CD4-positive, alpha-beta T cell (primary cell): ENCODE measurements around the gene KCNIP4. TPM values are rescaled to one million over a fixed set of nuclear protein-coding genes. Genes with fewer than 3 reads are reported as not detected.

Experiments used
- ATAC-seq: fragments of 200-7000 bp; cut with Tn5 transposase; one replicate; pipeline ENCODE4 v1.10.0; 2022; ENCODE audit warnings: mild to moderate bottlenecking; ENCODE audit not compliant: poor library complexity
- CTCF ChIA-PET: fragments of 350-600 bp; sonication (Branson Sonifier 250); formaldehyde crosslinking; loops from one replicate; lab custom pipeline; 2021; ENCODE audit warnings: antibody characterized with exemption, inconsistent platforms; lab: Charles Lee
- POLR2A ChIA-PET: fragments of 350-600 bp; sonication (Branson Sonifier 250); formaldehyde crosslinking; loops from one replicate; lab custom pipeline; 2021; ENCODE audit warnings: antibody characterized with exemption, inconsistent platforms; lab: Charles Lee
- DNase-seq, 14 experiments: peaks; one replicate each; pipeline ENCODE4 v3.0.0-alpha.2; 2013 to 2020; ENCODE audit warnings: mixed read lengths in 2 of 14
- H3K27ac ChIP-seq, 2 donors: one replicate each; pipeline versions ENCODE4 v1.5.1 to v1.7.0; 2013; ENCODE audit warnings: low read length in 2 of 2, low read depth in 1 of 2, mild to moderate bottlenecking in 1 of 2
- H3K27me3 ChIP-seq, 2 experiments: 1 replicate in 1 of 2; 2 replicates in 1 of 2; pipeline versions ENCODE4 v1.6.1 to v1.7.0; 2013; ENCODE audit warnings: low read length in 2 of 2, control low read depth in 1 of 2, mild to moderate bottlenecking in 1 of 2, moderate library complexity in 1 of 2; ENCODE audit not compliant: insufficient read depth in 2 of 2, control insufficient read depth in 1 of 2
- H3K36me3 ChIP-seq: one replicate; pipeline ENCODE4 v1.6.1; 2013; ENCODE audit warnings: low read length, control low read depth; ENCODE audit not compliant: insufficient read depth
- H3K4me1 ChIP-seq: one replicate; pipeline ENCODE4 v1.6.1; 2013; ENCODE audit warnings: low read length, control low read depth; ENCODE audit not compliant: insufficient read depth
- H3K4me3 ChIP-seq: one replicate; pipeline ENCODE4 v1.5.1; 2013; ENCODE audit warnings: mild to moderate bottlenecking, low read length, moderate library complexity
- H3K9me3 ChIP-seq, 2 experiments: 1 replicate in 1 of 2; 2 replicates in 1 of 2; pipeline versions ENCODE4 v1.6.1 to v1.7.0; 2013; ENCODE audit warnings: low read length in 2 of 2, mild to moderate bottlenecking in 2 of 2, control low read depth in 1 of 2, moderate library complexity in 1 of 2; ENCODE audit not compliant: control insufficient read depth in 1 of 2, insufficient read depth in 1 of 2
- H3K27ac Mint-ChIP-seq: one replicate; pipeline ENCODE4 v1.8.0; 2020; ENCODE audit warnings: mixed read lengths
- H3K27me3 Mint-ChIP-seq: one replicate; pipeline ENCODE4 v1.8.0; 2021; ENCODE audit warnings: mixed read lengths
- H3K36me3 Mint-ChIP-seq: one replicate; pipeline ENCODE4 v1.8.0; 2021; ENCODE audit warnings: low read depth, mixed read lengths
- H3K4me1 Mint-ChIP-seq: one replicate; pipeline ENCODE4 v1.8.0; 2021; ENCODE audit warnings: low read depth, mixed read lengths
- H3K4me3 Mint-ChIP-seq: one replicate; pipeline ENCODE4 v1.8.0; 2020; ENCODE audit warnings: mild to moderate bottlenecking, mixed read lengths
- H3K9me3 Mint-ChIP-seq: one replicate; pipeline ENCODE4 v1.8.0; 2020; ENCODE audit warnings: mixed read lengths
- intact Hi-C, 2 experiments: fragments of 100-400 bp; cut with DNase I in 1 of 2; cut with micrococcal nuclease in 1 of 2; formaldehyde crosslinking; loops; one replicate each; pipeline versions ENCODE4 v1.15.1 to v1.9.0; 2023 to 2025; cut with DNase I, micrococcal nuclease
- total RNA-seq, 174 experiments: library from RNA in 2 of 174; stranded (reverse) in 2 of 174; gene quantifications; one replicate each; pipeline ENCODE4 v1.2.3 and lab custom pipeline; 2021 to 2026
- TF ChIP-seq, protein P1 (sequence below): fragments of 200-600 bp; IDR thresholded peaks from one replicate; pipeline ENCODE4 v1.8.0; 2022; ENCODE audit warnings: antibody characterized with exemption, mild to moderate bottlenecking

Gene KCNIP4
- total RNA-seq, 2 experiments from 2014 or later = not detected

GRCh38 chr4:21849077-21849476 is 99.5 kb downstream of the KCNIP4 start:
- H3K27me3 Mint-ChIP-seq = no peaks in the 10 kb centered on the region
- Histone ChIP-seq H3K4me3 (no peak overlapping the region), H3K36me3 (no peaks in the 10 kb centered on the region), H3K4me1 (no peaks in the 10 kb centered on the region), H3K27me3 (no peaks in the 10 kb centered on the region), H3K9me3 (no peaks in the 10 kb centered on the region), H3K27ac (no peak overlapping the region)
- no peaks in the 10 kb centered on the region for H3K36me3 Mint-ChIP-seq
- DNase-seq (no peak), ATAC-seq (no peak)
- ChIA-PET CTCF (no interaction called here), POLR2A (no interaction called here)
- H3K9me3 Mint-ChIP-seq = no peaks in the 10 kb centered on the region
- H3K4me3 Mint-ChIP-seq = no peak overlapping the region
- intact Hi-C loops = no loop called here
- H3K27ac Mint-ChIP-seq = no peak overlapping the region
- TF ChIP-seq, protein P1, sequence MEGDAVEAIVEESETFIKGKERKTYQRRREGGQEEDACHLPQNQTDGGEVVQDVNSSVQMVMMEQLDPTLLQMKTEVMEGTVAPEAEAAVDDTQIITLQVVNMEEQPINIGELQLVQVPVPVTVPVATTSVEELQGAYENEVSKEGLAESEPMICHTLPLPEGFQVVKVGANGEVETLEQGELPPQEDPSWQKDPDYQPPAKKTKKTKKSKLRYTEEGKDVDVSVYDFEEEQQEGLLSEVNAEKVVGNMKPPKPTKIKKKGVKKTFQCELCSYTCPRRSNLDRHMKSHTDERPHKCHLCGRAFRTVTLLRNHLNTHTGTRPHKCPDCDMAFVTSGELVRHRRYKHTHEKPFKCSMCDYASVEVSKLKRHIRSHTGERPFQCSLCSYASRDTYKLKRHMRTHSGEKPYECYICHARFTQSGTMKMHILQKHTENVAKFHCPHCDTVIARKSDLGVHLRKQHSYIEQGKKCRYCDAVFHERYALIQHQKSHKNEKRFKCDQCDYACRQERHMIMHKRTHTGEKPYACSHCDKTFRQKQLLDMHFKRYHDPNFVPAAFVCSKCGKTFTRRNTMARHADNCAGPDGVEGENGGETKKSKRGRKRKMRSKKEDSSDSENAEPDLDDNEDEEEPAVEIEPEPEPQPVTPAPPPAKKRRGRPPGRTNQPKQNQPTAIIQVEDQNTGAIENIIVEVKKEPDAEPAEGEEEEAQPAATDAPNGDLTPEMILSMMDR = no peak
- no peaks in the 10 kb centered on the region for H3K4me1 Mint-ChIP-seq

- no peaks in the 10 kb centered on the region for H3K9me3 ChIP-seq
- H3K36me3 Mint-ChIP-seq = no peaks in the 10 kb centered on the region
- no peaks in the 10 kb centered on the region for H3K4me1 Mint-ChIP-seq
- H3K27me3 Mint-ChIP-seq = no peaks in the 10 kb centered on the region
- no peak overlapping the region for H3K27ac ChIP-seq
- TF ChIP-seq, protein P1 = no peak
- intact Hi-C loops = no loop called here
- no peaks in the 10 kb centered on the region for H3K4me1 ChIP-seq
- H3K27ac Mint-ChIP-seq = no peak overlapping the region
- no peak overlapping the region for H3K4me3 Mint-ChIP-seq
- DNase-seq = no peak
- ChIA-PET POLR2A (no interaction called here), CTCF (no interaction called here)
- H3K9me3 Mint-ChIP-seq = no peaks in the 10 kb centered on the region
- no peak for ATAC-seq
- H3K4me3 ChIP-seq = no peak overlapping the region
- H3K36me3 ChIP-seq = no peaks in the 10 kb centered on the region
- H3K27me3 ChIP-seq = no peaks in the 10 kb centered on the region
These were observed 100.6 kb downstream of the KCNIP4 start for GRCh38 chr4:21848021-21848420.

- no peaks in the 10 kb centered on the region for H3K36me3 ChIP-seq
- intact Hi-C loops = no loop called here
- no peaks in the 10 kb centered on the region for H3K4me1 ChIP-seq
- no peaks in the 10 kb centered on the region for H3K27me3 Mint-ChIP-seq
- H3K27ac ChIP-seq = no peak overlapping the region
- TF ChIP-seq, protein P1 = no peak
- no peaks in the 10 kb centered on the region for H3K36me3 Mint-ChIP-seq
- ChIA-PET CTCF (no interaction called here), POLR2A (no interaction called here)
- H3K9me3 ChIP-seq = no peaks in the 10 kb centered on the region
- no peaks in the 10 kb centered on the region for H3K4me1 Mint-ChIP-seq
- DNase-seq (no peak), ATAC-seq (no peak)
- no peak overlapping the region for H3K4me3 Mint-ChIP-seq
- no peaks in the 10 kb centered on the region for H3K27me3 ChIP-seq
- no peak overlapping the region for H3K27ac Mint-ChIP-seq
- no peaks in the 10 kb centered on the region for H3K9me3 Mint-ChIP-seq
- H3K4me3 ChIP-seq = no peak overlapping the region
These were observed 102.9 kb downstream of the KCNIP4 start for GRCh38 chr4:21845663-21846062.
